ENCODE results near the gene MAP2K5.

Gene MAP2K5

DNA sequence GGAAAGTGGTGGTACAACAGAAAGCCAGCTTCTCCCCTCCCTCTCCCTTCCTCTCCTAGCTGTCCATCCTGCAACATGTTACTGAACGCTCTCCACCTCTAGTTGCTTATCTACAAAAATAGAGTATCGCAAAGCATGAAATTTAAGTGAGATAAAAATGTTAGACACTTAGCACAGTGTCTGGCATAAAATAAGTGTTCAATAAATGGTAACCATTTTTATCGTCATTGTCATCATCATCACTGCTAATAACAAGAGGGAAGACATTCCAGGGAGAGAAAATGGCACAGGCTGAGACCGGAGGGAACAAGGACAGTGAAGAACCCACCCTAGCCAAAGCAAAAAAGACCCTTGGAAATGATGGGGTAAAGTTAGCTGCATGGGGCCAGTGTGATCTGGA is 244.1 kb downstream of the MAP2K5 start:
- no peak for DNase-seq
- no peak for TF ChIP-seq POLR2A (IDR thresholded peaks at IDR 0.05; ENCODE audit: low read length)

GRCh38 chr15:67788986-67789385 is 246.5 kb downstream of the MAP2K5 start:
- TF ChIP-seq GATA1 (IDR thresholded peaks at IDR 0.05; ENCODE audit: low read depth, low read length) (no peak), POLR2A (IDR thresholded peaks at IDR 0.05; ENCODE audit: low read length) (no peak)
- DNase-seq = no peak

DNA sequence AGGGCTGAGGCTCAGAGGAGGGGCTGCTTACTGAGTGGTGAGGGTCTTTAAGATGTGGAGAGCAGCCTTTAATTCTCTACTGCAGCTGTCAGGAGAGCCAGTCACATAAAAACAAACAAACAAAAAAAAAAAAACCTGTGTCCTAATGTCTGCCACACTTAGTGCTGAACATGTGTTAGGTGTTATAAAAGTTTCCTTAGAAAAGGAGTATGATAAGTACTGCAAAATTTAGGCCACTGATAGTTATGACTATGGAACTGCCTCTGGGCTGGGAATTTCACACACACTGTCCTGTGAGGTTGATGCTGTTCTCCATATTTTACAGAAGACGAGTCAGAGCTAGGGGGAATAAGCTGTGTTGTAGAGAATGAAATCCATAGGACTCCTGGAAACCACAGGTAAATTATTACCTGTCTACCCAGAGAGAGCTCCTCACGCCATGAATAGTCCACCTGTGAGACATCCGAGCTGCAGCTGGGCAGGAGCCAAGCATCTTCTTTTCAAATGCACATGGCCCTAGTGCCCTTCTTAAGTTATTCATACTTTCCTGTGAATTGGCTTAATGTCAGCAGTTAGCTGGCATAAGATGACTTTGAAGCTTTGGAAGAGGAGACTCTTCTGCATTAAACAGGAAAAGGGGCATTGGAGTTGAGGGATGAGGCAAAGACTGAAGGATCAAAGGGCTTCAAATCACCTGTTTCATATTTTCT is 248.3 kb downstream of the MAP2K5 start:
- TF ChIP-seq POLR2A (IDR thresholded peaks at IDR 0.05; ENCODE audit: low read length) (no peak), GATA1 (IDR thresholded peaks at IDR 0.05; ENCODE audit: low read depth, low read length) (no peak)
- DNase-seq = no peak

GRCh38 chr15:67792250-67792942 is 249.9 kb downstream of the MAP2K5 start:
- DNase-seq = no peak
- no peak for TF ChIP-seq POLR2A (IDR thresholded peaks at IDR 0.05; ENCODE audit: low read length)
- no peak for TF ChIP-seq GATA1 (IDR thresholded peaks at IDR 0.05; ENCODE audit: low read depth, low read length)

- TF ChIP-seq GATA1 (IDR thresholded peaks at IDR 0.05; ENCODE audit: low read depth, low read length) (no peak), POLR2A (IDR thresholded peaks at IDR 0.05; ENCODE audit: low read length) (no peak)
- DNase-seq = peak in 1 of 2 experiments; percentile 8
Measured at GRCh38 chr15:67794832-67795574, 252.5 kb downstream of the MAP2K5 start.

DNA sequence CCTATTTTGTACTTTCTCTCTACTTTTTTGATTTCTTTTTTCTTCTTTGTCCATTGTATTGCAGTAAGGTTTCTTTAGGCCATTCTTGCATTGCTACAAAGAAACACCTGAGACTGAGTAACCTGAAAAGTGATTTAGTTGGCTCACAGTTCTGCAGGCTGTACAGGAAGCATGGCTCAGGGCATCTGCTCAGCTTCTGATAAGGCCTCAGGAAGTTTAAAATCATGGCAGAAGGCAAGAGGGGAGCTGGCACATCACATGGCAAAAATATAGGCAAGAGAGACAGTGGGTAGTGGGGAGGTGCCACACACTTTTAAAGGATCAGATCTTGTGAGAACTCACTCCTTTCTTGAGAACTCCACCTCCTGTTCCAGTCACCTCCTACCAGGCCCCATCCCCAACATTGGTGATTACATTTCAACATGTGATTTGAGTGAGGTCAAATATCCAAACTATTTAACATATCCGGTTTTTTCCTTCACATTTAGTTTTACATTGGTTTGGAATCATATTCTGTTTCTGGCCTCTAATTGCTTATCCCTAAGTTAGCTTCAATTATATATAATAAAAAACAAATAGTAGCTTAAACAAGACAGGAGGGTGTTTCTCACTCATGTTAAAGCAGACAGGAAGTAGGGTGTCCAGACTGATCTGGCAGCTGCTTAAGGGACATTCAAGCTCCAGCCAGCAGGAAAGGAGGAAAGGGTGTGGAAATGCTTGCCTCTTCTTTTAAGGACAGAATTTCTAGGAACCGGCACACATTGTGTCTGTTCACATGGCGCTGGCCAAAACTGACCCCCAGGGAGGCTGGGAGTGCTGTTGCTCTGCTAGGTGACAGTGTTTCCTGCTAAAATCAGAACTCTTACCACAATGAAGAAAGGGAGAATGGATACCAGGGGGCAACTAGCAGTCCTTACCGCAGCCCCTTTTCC is 254.0 kb downstream of the MAP2K5 start:
- no peak for DNase-seq
- no peak for TF ChIP-seq GATA1 (IDR thresholded peaks at IDR 0.05; ENCODE audit: low read depth, low read length)
- no peak for TF ChIP-seq POLR2A (IDR thresholded peaks at IDR 0.05; ENCODE audit: low read length)

GRCh38 chr15:67799801-67800205 is 257.3 kb downstream of the MAP2K5 start:
- no peak for TF ChIP-seq GATA1 (IDR thresholded peaks at IDR 0.05; ENCODE audit: low read depth, low read length)

DNA sequence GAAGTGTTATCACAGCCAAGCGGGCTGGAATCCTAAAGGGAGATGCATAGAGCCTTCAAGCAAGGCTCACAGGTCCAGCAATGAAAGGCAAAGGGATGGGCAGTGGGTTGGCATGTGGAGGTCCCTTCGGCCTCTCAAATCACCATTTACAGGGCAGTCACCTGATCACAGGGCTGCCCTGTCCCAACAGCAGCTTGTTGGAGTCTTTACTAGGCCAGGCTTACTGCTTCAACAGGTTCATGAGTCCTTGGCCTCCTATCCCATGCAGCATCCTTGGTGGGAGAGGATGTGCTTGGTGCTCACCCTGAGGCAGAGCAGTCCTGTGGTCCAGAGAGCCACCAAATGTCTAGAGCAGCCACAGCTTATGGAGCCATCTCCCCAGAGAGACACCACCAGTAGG is 258.6 kb downstream of the MAP2K5 start:
- DNase-seq = no peak
- TF ChIP-seq POLR2A (IDR thresholded peaks at IDR 0.05; ENCODE audit: low read length) = no peak
- no peak for TF ChIP-seq GATA1 (IDR thresholded peaks at IDR 0.05; ENCODE audit: low read depth, low read length)

More at GRCh38 chr15:67799801-67800205, 257.3 kb downstream of the MAP2K5 start:
- peak; percentile 13 to 46 for DNase-seq

GRCh38 chr15:67801926-67802914 is 259.7 kb downstream of the MAP2K5 start:
- no peak for DNase-seq
- TF ChIP-seq POLR2A (IDR thresholded peaks at IDR 0.05; ENCODE audit: low read length) (no peak), GATA1 (IDR thresholded peaks at IDR 0.05; ENCODE audit: low read depth, low read length) (no peak)

DNA sequence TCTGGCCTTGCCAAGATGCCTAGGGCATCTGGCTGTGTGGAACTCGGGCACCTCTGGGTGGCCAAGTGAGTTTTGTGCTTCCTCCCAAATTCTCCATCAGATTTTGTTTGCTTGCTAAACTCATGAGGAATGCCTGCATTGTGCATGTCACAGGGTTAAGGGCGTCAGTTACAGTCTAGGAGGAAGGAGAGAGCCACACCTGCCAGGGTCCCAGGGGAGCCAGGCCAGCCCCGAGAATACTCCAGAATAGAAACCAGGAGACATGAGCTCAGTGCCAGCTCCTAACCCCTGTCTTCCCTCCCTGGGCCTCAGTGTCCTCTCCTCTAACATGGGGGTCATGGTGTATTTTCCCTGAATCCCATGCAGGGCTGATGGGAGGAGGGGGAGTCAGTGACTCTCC is 260.8 kb downstream of the MAP2K5 start:
- DNase-seq = no peak

GRCh38 chr15:67803996-67804843 is 261.7 kb downstream of the MAP2K5 start:
- no peak for DNase-seq
- TF ChIP-seq POLR2A (IDR thresholded peaks at IDR 0.05; ENCODE audit: low read length) (no peak), GATA1 (IDR thresholded peaks at IDR 0.05; ENCODE audit: low read depth, low read length) (no peak)

More for the DNA sequence above, 260.8 kb downstream of the MAP2K5 start:
- TF ChIP-seq GATA1 (IDR thresholded peaks at IDR 0.05; ENCODE audit: low read depth, low read length) (no peak), POLR2A (IDR thresholded peaks at IDR 0.05; ENCODE audit: low read length) (no peak)
